Stomach (tissue), 9 donors: ENCODE results near the gene PCDH9. TPM values are rescaled to one million over a fixed set of nuclear protein-coding genes. Genes with fewer than 3 reads are reported as not detected.
"Not testable (repeated sequence)": the region's sequence is repeated elsewhere in the genome, so short reads cannot be mapped to it uniquely, and the experiment has no call there.

ENCODE experiments used
- DNase-seq, 2 donors: peaks; one replicate each; pipeline versions ENCODE4 v3.0.0 to v3.0.0-alpha.2; 2013 to 2019
- H3K27ac ChIP-seq, 5 donors: fragments of 200-600 bp in 4 of 5; sonication (generic) in 4 of 5; one replicate each; pipeline ENCODE4 v1.5.1; 2013 to 2019; ENCODE audit warnings: mild to moderate bottlenecking in 1 of 5, moderate library complexity in 1 of 5
- H3K27me3 ChIP-seq, 3 donors: fragments of 200-600 bp; sonication (generic); one replicate each; pipeline ENCODE4 v1.5.1; 2017 to 2019; ENCODE audit warnings: mixed run types in 1 of 3
- H3K36me3 ChIP-seq, 4 donors: fragments of 200-600 bp; sonication (generic); 1 replicate in 3 of 4; 2 replicates in 1 of 4; pipeline ENCODE4 v1.5.1; 2016 to 2019
- H3K4me1 ChIP-seq, 4 donors: fragments of 200-600 bp; sonication (generic); one replicate each; pipeline ENCODE4 v1.5.1; 2016 to 2019
- H3K4me3 ChIP-seq, 4 donors: fragments of 200-600 bp; sonication (generic) in 3 of 4; one replicate each; pipeline ENCODE4 v1.5.1; 2016 to 2019; ENCODE audit warnings: mild to moderate bottlenecking in 1 of 4
- H3K9me3 ChIP-seq, 4 donors: fragments of 200-600 bp; sonication (generic); one replicate each; pipeline ENCODE4 v1.5.1; 2016 to 2019
- EP300 ChIP-seq: sonication (generic); formaldehyde crosslinking; IDR thresholded peaks from one replicate; pipeline ENCODE4 v1.6.1; 2017; ENCODE audit warnings: antibody characterized with exemption
- POLR2A ChIP-seq, 4 donors: fragments of 450-650 bp; IDR thresholded peaks; one replicate each; pipeline ENCODE4 v1.6.1; 2016; ENCODE audit warnings: antibody characterized with exemption in 4 of 4, control low read depth in 2 of 4, mild to moderate bottlenecking in 1 of 4, moderate library complexity in 1 of 4
- POLR2AphosphoS5 ChIP-seq, 3 donors: sonication (generic); formaldehyde crosslinking; IDR thresholded peaks; one replicate each; pipeline ENCODE4 v1.6.1; 2016; ENCODE audit warnings: antibody characterized with exemption in 3 of 3
- WGBS, 5 donors: extraction: QIAGEN DNeasy Blood & Tissue Kit in 3 of 5; methylation state at CpG; one replicate each; pipeline versions ENCODE4 v1.1.5 to v1.1.7; 2013 to 2018; 5-methylcytosine and 5-hydroxymethylcytosine counted together
- intact Hi-C: fragments of 100-400 bp; cut with DNase I; formaldehyde crosslinking; loops from one replicate; pipeline ENCODE4 v1.15.1; 2023; ENCODE audit warnings: low total_unique reads
- polyA plus RNA-seq, 3 donors: library from polyadenylated mRNA; stranded (reverse); fragments of 200-250 nt; gene quantifications; one replicate each; pipeline ENCODE4 v1.2.3, GENCODE V29; 2013
- total RNA-seq, 5 donors: library from RNA; depleted of rRNA; stranded (reverse); fragments of >200 nt; gene quantifications; one replicate each; pipeline versions ENCODE4 v1.1.0 to v1.2.3, GENCODE V29; 2014 to 2016
- TF ChIP-seq, protein P1 (sequence below), 7 experiments: fragments of 450-650 bp in 4 of 7; fragments of 200-600 bp in 3 of 7; sonication (generic) in 3 of 7; IDR thresholded peaks; one replicate each; pipeline ENCODE4 v1.5.1; 2016 to 2019; ENCODE audit warnings: antibody characterized with exemption in 7 of 7, control low read depth in 2 of 7, mild to moderate bottlenecking in 1 of 7
- donor health status: healthy with polysubstance abuse.
- donor health status: Bipolar disorder and iron deficiency.
- donor health status: healthy.

PCDH9 gene
- total and polyA plus RNA-seq, 8 donors, result 0.40 to 36.2 (median 3.7) TPM

- Histone ChIP-seq H3K27ac (no peak overlapping the region), H3K36me3 (no peaks in the 10 kb centered on the region), H3K4me1 (peaks cover 0 to 5% (median 0%) of the 10 kb centered on the region in 4 donors), H3K27me3 (no peaks in the 10 kb centered on the region), H3K9me3 (peaks cover 0 to 4% (median 0%) of the 10 kb centered on the region in 4 donors), H3K4me3 (no peak overlapping the region)
- WGBS, 5 donors, result 75 to 95% (median 93%) methylated on average over 3 of the region's 3 CpGs
- no peak for DNase-seq
- intact Hi-C loops, result no loop called here
- TF ChIP-seq POLR2A (IDR thresholded peaks at IDR 0.05) (no peak), EP300 (no peak), POLR2AphosphoS5 (IDR thresholded peaks at IDR 0.05) (no peak)
- TF ChIP-seq, protein P1, sequence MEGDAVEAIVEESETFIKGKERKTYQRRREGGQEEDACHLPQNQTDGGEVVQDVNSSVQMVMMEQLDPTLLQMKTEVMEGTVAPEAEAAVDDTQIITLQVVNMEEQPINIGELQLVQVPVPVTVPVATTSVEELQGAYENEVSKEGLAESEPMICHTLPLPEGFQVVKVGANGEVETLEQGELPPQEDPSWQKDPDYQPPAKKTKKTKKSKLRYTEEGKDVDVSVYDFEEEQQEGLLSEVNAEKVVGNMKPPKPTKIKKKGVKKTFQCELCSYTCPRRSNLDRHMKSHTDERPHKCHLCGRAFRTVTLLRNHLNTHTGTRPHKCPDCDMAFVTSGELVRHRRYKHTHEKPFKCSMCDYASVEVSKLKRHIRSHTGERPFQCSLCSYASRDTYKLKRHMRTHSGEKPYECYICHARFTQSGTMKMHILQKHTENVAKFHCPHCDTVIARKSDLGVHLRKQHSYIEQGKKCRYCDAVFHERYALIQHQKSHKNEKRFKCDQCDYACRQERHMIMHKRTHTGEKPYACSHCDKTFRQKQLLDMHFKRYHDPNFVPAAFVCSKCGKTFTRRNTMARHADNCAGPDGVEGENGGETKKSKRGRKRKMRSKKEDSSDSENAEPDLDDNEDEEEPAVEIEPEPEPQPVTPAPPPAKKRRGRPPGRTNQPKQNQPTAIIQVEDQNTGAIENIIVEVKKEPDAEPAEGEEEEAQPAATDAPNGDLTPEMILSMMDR (IDR thresholded peaks at IDR 0.05), result no peak
Measured at GRCh38 chr13:66624302-66624701, 605.8 kb downstream of the PCDH9 start.

DNA sequence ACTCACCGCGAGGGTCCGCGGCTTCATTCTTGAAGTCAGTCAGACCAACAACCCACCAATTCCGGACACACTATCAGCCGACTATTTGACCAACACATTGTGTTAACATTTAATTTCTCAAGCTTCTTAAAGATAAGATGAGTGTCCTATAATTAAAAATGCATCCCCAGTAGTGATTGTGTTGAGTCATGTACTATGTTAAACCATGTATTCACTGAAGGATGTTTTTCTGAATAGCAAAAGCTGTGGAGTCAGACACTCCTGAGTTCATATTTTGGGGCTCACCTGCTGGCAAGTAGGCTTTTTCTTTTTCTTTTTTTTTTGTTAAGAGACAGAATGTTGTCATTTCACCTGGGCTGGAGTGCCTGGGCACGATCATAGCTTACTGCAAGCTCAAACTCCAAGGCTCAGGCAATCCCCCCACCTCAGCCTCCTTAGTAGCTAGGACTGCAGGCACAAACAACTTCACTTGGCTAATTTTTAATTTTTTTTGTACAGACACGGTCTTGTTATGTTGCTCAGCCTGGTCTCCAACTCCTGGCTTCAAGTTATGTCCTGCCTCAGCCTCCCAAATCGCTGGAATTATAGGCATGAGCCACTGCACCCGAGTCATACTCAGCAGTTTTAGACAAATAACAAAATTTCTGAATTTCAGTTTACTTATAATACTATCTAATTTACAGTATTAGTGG is 606.9 kb downstream of the PCDH9 start:
- Histone ChIP-seq H3K27me3 (no peaks in the 10 kb centered on the region), H3K36me3 (no peaks in the 10 kb centered on the region), H3K27ac (no peak overlapping the region), H3K9me3 (peaks cover 0 to 4% (median 0%) of the 10 kb centered on the region in 4 donors), H3K4me1 (peaks cover 0 to 5% (median 0%) of the 10 kb centered on the region in 4 donors), H3K4me3 (no peak overlapping the region)
- no peak for DNase-seq
- TF ChIP-seq EP300 (no peak), POLR2AphosphoS5 (IDR thresholded peaks at IDR 0.05) (no peak)
- intact Hi-C loops, result no loop called here
- 90 to 96% (median 93%) methylated on average over 10 of the region's 10 CpGs for WGBS, 5 donors

DNA sequence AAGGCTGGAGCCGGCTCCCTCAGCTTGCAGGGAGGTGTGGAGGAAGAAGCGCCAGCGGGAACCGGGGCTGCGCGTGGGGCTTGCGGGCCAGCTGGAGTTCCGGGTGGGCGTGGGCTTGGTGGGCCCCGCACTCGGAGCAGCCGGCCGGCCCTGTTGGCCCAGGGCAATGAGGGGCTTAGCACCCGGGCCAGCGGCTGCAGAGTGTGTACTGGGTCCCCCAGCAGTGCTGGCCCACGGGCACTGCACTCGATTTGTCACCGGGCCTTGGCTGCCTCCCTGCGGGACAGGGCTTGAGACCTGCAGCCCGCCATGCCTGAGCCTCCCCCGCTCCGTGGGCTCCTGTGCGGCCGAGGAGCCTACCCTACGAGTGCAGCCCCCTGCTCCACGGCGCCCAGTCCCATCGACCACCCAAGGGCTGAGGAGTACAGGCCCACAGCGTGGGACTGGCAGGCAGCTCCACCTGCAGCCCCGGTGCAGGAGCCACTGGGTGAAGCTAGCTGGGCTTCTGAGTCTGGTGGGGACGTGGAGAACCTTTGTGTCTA is 608.2 kb downstream of the PCDH9 start:
- H3K27ac ChIP-seq, intact Hi-C loops, H3K9me3 ChIP-seq, DNase-seq, H3K36me3 ChIP-seq, H3K4me1 ChIP-seq, H3K27me3 ChIP-seq, H3K4me3 ChIP-seq: not testable (repeated sequence)
- 98% methylated on average over 16 to 31 of the region's 31 CpGs for WGBS, 5 donors

- Histone ChIP-seq H3K27ac (no peak overlapping the region), H3K9me3 (peaks cover 0 to 4% (median 0%) of the 10 kb centered on the region in 4 donors), H3K27me3 (no peaks in the 10 kb centered on the region), H3K4me1 (no peaks in the 10 kb centered on the region), H3K36me3 (no peaks in the 10 kb centered on the region), H3K4me3 (no peak overlapping the region)
- no peak for TF ChIP-seq POLR2A (IDR thresholded peaks at IDR 0.05)
- TF ChIP-seq, protein P1 (IDR thresholded peaks at IDR 0.05), result peak in 5 of 7 experiments; percentile 9 to 44 (median 28)
- intact Hi-C loops, result no loop called here
- peak in 1 of 2 donors; percentile 28 for DNase-seq
- WGBS, 5 donors, result 14 to 59% (median 40%) methylated on average over 1 of the region's 1 CpG
Measured at GRCh38 chr13:66618702-66619101, 611.4 kb downstream of the PCDH9 start.

DNA sequence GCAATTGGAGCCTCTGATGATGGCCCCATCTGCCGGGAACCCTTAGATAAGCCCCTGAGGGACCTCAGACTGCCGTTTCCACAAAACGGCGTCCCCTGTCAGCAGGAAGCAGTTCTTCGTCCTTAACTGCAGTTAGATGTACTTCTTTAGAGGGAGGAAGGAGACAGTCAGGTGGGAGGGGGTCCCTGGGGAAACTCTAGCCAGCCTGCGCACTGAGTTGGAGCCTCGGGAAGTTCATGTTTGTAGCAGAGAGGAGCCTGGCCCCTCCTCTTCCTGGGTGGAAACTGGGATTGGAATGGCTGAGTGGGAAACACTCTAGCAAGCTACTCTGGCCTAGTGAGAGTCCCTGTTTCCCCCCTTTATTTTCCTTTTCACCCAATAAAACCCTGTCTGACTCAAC is 612.4 kb downstream of the PCDH9 start:
- TF ChIP-seq EP300 (no peak), POLR2AphosphoS5 (IDR thresholded peaks at IDR 0.05) (no peak), POLR2A (IDR thresholded peaks at IDR 0.05) (no peak)
- TF ChIP-seq, protein P1 (IDR thresholded peaks at IDR 0.05), result no peak
- H3K36me3 ChIP-seq, result no peaks in the 10 kb centered on the region
- H3K9me3 ChIP-seq, result peaks cover 0 to 4% (median 0%) of the 10 kb centered on the region in 4 donors
- H3K27ac ChIP-seq, result no peak overlapping the region
- no peaks in the 10 kb centered on the region for H3K4me1 ChIP-seq
- DNase-seq, result no peak
- intact Hi-C loops, result no loop called here
- 85 to 94% (median 91%) methylated on average over 7 of the region's 7 CpGs for WGBS, 5 donors
- H3K27me3 ChIP-seq, result no peaks in the 10 kb centered on the region
- no peak overlapping the region for H3K4me3 ChIP-seq
